GM21390 (cell line): Measurements from ENCODE around the gene OPA1.

Experiments
- ATAC-seq: cut with Tn5 transposase; IDR thresholded peaks from one replicate; pipeline ENCODE4 v1.9.1; 2021; ENCODE audit not compliant: unreplicated experiment

The OPA1 gene

DNA sequence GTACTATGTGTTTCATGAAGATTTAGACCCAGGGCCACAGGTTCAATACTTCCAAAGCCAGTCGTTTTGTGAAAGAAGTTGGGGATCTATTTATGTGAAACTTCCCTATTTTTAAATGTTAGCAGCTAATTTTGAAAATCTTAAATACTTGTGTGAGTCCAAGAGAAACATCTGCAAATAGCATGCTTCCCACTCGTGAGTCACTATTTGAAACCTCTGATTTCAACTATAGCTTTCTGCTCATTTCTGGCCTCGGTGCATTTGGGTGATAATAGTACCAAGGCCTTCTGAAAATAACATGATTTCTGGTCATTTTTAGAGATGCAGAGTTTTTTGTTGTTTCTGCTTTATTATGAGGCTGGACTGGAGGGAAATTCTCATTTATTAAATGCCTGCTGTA lies 110.0 kb downstream of the OPA1 start:
- ATAC-seq, result no peak

- no peak for ATAC-seq
Observed at GRCh38 chr3:193704431-193704830, 111.4 kb downstream of the OPA1 start.

- ATAC-seq, result no peak
Observed at GRCh38 chr3:193708270-193708669, 115.3 kb downstream of the OPA1 start.

GRCh38 chr3:193710286-193711165 lies 117.5 kb downstream of the OPA1 start:
- no peak for ATAC-seq

DNA sequence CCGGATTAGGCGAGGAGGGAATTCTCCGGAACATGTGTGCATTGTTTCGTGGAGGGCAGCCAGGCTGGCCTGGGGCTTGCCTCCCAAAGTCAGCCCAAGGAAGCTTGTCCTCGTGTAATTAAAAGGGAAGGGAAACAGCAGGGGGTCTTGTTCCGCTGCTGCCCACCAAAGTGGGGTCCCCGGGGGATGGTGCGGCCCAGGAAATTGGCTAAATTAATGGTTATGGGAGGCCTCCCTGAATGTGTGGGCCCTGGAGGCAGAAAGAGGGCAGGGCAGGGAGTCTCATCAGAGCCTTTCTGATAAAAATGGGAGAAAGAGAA lies 118.1 kb downstream of the OPA1 start:
- ATAC-seq, result no peak

- no peak for ATAC-seq
Observed at GRCh38 chr3:193711523-193711963, 118.5 kb downstream of the OPA1 start.

DNA sequence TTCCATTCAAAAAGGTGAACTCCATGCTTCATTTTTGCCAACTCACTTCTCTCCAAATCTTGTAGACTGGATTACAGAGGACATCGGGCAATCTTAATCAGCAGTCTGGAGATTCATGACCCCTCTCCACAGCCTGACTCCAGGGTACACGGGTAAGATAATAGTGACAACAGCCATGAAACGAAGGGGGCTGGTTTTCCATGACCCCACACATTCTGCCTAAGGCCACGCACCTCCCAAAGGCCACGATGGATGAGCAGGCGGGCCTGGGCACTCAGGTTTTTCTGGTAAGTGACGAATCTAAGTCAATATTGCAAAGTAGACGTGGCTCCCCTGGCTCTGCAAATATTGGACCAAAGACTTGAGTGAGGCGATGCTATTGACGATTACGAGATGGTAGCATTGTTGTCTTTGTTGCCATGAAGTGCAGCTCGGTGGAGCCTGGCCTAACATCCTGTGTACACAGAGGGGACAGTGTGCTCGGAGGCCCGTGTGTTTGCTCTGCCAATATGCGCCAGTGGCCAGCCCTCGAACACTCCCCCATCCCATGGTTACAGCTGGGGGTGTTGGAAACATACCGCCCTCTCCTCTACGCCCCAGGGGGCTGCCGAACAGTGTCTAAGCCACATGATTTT lies 119.1 kb downstream of the OPA1 start:
- no peak for ATAC-seq

- no peak for ATAC-seq
Observed at GRCh38 chr3:193712938-193713337, 119.9 kb downstream of the OPA1 start.

GRCh38 chr3:193714523-193715137 lies 121.6 kb downstream of the OPA1 start:
- ATAC-seq, result no peak

- no peak for ATAC-seq
Observed at GRCh38 chr3:193716150-193716549, 123.1 kb downstream of the OPA1 start.

GRCh38 chr3:193719735-193720134 lies 126.7 kb downstream of the OPA1 start:
- ATAC-seq, result no peak

DNA sequence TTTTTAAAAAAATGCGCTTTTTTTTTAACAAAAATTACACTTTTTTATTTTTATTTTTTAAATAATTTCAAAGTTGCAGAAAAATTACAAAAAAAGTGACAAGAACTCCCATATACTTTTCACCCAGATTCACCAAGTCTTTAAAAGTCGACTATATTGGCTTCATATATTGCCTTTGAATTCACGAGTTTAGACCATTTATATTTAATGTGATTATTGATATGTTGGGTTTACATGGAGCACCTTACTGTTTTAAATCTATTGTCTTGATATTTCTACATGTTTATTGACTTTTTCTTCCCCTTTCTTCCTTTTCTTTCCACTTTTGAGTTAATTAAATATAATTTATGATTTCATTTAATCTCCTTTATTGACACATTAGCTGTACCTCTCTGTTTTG lies 127.2 kb downstream of the OPA1 start:
- no peak for ATAC-seq

DNA sequence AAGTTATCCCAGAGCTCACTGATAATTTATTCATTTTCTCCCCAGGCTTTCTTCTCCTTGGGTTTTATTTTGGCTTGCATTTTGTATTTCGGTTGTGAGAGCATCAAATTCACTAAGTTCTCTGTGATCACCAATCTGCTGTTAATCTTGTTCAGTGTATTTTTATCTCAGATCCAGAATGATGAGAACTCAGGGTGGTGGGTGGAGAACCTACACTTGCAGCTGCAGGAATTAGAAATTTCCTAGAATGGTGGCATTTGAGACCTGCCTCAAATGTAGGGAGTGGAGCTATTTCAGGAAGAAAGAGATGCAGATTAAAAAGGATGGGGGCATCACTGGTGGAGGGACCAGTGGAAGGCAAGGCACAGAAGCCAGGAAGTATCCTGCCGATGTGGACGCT lies 129.6 kb downstream of the OPA1 start:
- ATAC-seq, result no peak

- ATAC-seq, result no peak
Observed at GRCh38 chr3:193727089-193727488, 134.1 kb downstream of the OPA1 start.

GRCh38 chr3:193728429-193729087 lies 135.6 kb downstream of the OPA1 start:
- ATAC-seq, result no peak

- no peak for ATAC-seq
Observed at GRCh38 chr3:193729088-193729465, 136.1 kb downstream of the OPA1 start.

GRCh38 chr3:193729601-193730000 lies 136.6 kb downstream of the OPA1 start:
- no peak for ATAC-seq

DNA sequence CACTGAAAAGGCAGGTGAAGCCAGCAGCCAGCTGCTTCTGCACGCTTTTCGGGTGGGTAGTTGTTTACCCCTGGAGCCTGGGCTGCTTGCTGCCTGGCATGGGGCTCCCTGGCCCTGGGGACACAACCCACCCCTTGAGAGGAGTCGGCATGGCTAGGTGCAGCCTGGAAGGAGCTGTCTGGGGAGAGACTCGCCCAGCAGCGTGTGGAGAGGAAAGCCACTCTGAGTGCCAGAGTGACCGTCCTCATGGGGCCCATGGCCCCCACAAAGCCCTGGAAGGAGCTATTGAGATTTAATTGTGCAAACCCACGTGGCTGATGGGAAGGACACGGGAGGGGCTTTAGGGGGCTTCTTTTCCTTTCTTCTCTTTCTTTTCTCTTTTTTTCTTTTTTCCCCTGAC lies 137.5 kb downstream of the OPA1 start:
- no peak for ATAC-seq

DNA sequence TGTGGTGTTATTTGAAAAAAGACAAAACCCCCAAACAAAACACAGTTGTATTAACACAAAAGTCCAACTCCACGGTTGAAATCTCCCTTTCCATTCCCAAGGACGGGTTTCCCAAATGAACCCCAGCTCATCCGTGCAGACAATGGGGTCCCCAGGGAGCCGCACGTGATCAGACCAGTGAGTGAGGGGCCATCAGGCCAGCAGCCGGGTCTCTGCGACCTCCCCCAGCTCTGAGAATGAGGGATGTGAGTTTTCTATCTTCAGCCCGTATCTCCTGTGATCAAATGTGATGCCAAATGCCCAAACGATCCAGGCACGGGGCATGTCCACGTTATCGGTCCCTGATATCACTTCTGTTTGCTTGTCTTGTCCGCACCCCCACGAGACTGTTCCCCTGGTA lies 138.0 kb downstream of the OPA1 start:
- no peak for ATAC-seq

GRCh38 chr3:193731656-193732055 lies 138.6 kb downstream of the OPA1 start:
- ATAC-seq, result no peak

DNA sequence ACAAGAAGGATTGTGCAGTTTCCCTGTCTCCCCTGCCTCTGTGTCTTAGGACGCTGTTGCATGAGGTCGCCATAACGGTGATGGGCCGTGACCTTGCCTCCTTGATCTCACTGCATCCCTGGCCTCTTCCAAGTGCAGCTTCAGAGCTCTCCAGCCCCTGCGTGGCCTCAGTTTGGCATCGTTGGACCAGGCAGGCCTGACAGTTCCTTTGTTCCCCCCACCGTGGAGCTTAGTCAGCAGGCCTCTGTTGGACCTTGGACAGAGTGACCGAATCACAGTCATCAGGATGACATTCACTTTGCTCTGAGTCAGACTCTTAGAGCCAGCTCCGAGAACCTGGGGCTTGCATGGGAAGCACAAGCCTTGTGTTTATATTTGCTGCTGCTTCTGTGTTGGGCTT lies 139.4 kb downstream of the OPA1 start:
- ATAC-seq, result no peak

DNA sequence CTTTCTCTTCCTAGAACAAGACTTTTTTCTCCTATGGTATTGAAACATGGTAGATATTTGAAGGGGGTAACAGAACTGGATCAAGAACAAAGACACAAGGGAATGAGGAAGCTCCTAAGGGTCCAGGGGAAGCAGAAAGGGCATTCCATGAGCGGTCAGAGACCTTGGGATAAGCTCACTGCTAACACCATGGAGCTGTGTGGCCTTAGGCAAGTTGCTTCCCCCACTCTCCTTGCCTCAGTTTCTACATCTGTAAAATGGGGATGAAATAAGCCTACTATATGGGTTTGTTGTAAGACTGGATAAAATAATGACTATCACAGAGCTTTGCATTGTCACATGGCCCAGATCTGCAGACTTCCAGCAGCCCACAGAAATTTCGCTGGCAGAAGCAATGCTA lies 139.8 kb downstream of the OPA1 start:
- ATAC-seq, result no peak
